Sigmoid colon (tissue), 7 donors: ENCODE measurements around the gene TTC12. TPM values are rescaled to one million over a fixed set of nuclear protein-coding genes. Genes with fewer than 3 reads are reported as not detected.

Experiments used
- DNase-seq: peaks from one replicate; pipeline ENCODE4 v3.0.0-alpha.2; 2019
- H3K27ac ChIP-seq, 4 donors: fragments of 200-600 bp; sonication (generic); one replicate each; pipeline ENCODE4 v1.5.1; 2016 to 2019; ENCODE audit warnings: mild to moderate bottlenecking in 1 of 4
- H3K27me3 ChIP-seq, 3 donors: fragments of 200-600 bp; sonication (generic); one replicate each; pipeline ENCODE4 v1.5.1; 2019; ENCODE audit warnings: mild to moderate bottlenecking in 1 of 3
- H3K36me3 ChIP-seq, 4 donors: fragments of 200-600 bp; sonication (generic); one replicate each; pipeline ENCODE4 v1.5.1; 2016 to 2019
- H3K4me1 ChIP-seq, 4 donors: fragments of 200-600 bp; sonication (generic); one replicate each; pipeline ENCODE4 v1.5.1; 2017 to 2019
- H3K4me3 ChIP-seq, 4 donors: fragments of 200-600 bp; sonication (generic); one replicate each; pipeline ENCODE4 v1.5.1; 2017 to 2019; ENCODE audit warnings: mild to moderate bottlenecking in 2 of 4, moderate library complexity in 1 of 4
- H3K9me3 ChIP-seq, 4 donors: fragments of 200-600 bp in 3 of 4; sonication (generic) in 3 of 4; one replicate each; pipeline versions ENCODE4 v1.5.1 to v1.6.1; 2013 to 2019
- EP300 ChIP-seq, 4 donors: sonication (generic); formaldehyde crosslinking; IDR thresholded peaks; one replicate each; pipeline ENCODE4 v1.6.1; 2017; ENCODE audit warnings: antibody characterized with exemption in 4 of 4
- POLR2A ChIP-seq, 2 donors: fragments of 450-650 bp; IDR thresholded peaks; one replicate each; pipeline ENCODE4 v1.6.1; 2016; ENCODE audit warnings: antibody characterized with exemption in 2 of 2, mild to moderate bottlenecking in 2 of 2, moderate library complexity in 2 of 2
- POLR2AphosphoS5 ChIP-seq, 4 donors: sonication (generic); formaldehyde crosslinking; IDR thresholded peaks; one replicate each; pipeline ENCODE4 v1.6.1; 2017; ENCODE audit warnings: antibody characterized with exemption in 4 of 4
- WGBS, 2 donors: extraction: QIAGEN DNeasy Blood & Tissue Kit; methylation state at CpG; one replicate each; pipeline ENCODE4 v1.1.7; 2013; 5-methylcytosine and 5-hydroxymethylcytosine counted together
- intact Hi-C: fragments of 100-400 bp; cut with DNase I; formaldehyde crosslinking; loops from one replicate; pipeline ENCODE4 v1.15.1; 2023
- polyA plus RNA-seq, 3 donors: library from polyadenylated mRNA; stranded (reverse); fragments of 200-250 nt; gene quantifications; one replicate each; pipeline ENCODE4 v1.2.3, GENCODE V29; 2013
- total RNA-seq, 4 donors: library from RNA; depleted of rRNA; stranded (reverse); fragments of >200 nt; gene quantifications; one replicate each; pipeline ENCODE4 v1.1.0, GENCODE V29; 2016
- TF ChIP-seq, protein P1 (sequence below), 4 experiments: fragments of 450-650 bp in 3 of 4; fragments of 200-600 bp in 1 of 4; IDR thresholded peaks; one replicate each; pipeline ENCODE4 v1.5.1; 2016 to 2019; ENCODE audit warnings: antibody characterized with exemption in 4 of 4, mild to moderate bottlenecking in 3 of 4, moderate library complexity in 2 of 4
- donor health status: healthy with polysubstance abuse.
- donor health status: Bipolar disorder and iron deficiency.
- donor health status: healthy.

TTC12 gene
- total and polyA plus RNA-seq, 7 donors: 3.6 to 22.4 (median 8.9) TPM

DNA sequence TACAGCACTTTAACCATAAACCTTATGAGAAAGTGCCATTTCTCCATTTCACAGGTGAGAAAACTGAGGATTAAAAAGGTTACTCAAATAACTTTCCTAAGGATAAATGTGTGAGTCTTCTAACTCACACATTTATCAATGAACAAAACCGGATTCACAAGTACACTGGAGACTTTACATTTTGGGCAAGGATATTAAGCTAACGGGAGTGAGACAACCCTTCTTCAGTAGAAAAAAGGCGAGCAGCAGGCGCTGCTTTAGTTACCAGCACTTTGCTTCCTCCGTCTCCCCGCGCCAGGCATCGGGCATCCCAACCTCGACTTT lies 356 bp upstream of the TTC12 start:
- peak overlapping the region; percentile 53 to 76 (median 64) for H3K4me3 ChIP-seq
- WGBS, 2 donors: 3 to 7% methylated on average over 9 of the region's 9 CpGs
- H3K36me3 ChIP-seq: peaks cover 0 to 20% (median 0%) of the 10 kb centered on the region in 4 donors
- TF ChIP-seq EP300 (IDR thresholded peaks at IDR 0.05) (no peak), POLR2A (IDR thresholded peaks at IDR 0.05) (no peak), POLR2AphosphoS5 (IDR thresholded peaks at IDR 0.05) (no peak)
- TF ChIP-seq, protein P1, sequence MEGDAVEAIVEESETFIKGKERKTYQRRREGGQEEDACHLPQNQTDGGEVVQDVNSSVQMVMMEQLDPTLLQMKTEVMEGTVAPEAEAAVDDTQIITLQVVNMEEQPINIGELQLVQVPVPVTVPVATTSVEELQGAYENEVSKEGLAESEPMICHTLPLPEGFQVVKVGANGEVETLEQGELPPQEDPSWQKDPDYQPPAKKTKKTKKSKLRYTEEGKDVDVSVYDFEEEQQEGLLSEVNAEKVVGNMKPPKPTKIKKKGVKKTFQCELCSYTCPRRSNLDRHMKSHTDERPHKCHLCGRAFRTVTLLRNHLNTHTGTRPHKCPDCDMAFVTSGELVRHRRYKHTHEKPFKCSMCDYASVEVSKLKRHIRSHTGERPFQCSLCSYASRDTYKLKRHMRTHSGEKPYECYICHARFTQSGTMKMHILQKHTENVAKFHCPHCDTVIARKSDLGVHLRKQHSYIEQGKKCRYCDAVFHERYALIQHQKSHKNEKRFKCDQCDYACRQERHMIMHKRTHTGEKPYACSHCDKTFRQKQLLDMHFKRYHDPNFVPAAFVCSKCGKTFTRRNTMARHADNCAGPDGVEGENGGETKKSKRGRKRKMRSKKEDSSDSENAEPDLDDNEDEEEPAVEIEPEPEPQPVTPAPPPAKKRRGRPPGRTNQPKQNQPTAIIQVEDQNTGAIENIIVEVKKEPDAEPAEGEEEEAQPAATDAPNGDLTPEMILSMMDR (IDR thresholded peaks at IDR 0.05): no peak
- no peaks in the 10 kb centered on the region for H3K9me3 ChIP-seq
- peaks cover 0 to 23% (median 19%) of the 10 kb centered on the region in 4 donors for H3K4me1 ChIP-seq
- intact Hi-C loops: loop anchor here (10.0 kb wide), 2 partner anchors 461 to 1089 kb away; partner anchors contain the start of genes CLDN25, PTS and ZW10
- DNase-seq: no peak
- no peaks in the 10 kb centered on the region for H3K27me3 ChIP-seq
- H3K27ac ChIP-seq: peak overlapping the region; percentile 87 to 92 (median 89)

DNA sequence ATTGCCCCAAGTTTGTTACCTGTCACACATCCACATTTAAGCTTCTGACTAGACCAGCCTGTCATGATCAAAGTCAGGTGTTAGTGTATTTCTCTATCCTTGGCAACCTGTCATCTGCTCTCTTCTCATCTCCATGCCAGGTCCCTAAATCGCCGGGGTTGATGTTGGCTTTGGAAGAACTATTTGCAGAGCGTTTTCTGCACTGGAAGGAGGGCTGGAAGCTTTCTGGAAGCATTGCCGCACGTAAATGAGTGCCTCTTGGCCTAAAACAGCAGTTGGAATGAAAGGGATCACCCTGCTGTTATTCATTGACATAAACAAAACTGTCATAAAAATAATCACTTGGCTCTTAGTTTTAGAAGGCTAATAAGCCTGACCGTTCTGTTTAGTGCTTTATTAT lies 1.4 kb downstream of the TTC12 start:
- no peaks in the 10 kb centered on the region for H3K27me3 ChIP-seq
- intact Hi-C loops: loop anchor here (10.0 kb wide), 2 partner anchors 459 to 1091 kb away; partner anchors contain the start of genes CLDN25, PTS and ZW10
- peaks cover 0 to 37% (median 0%) of the 10 kb centered on the region in 4 donors for H3K36me3 ChIP-seq
- peaks cover 0 to 23% (median 19%) of the 10 kb centered on the region in 4 donors for H3K4me1 ChIP-seq
- peak overlapping the region; percentile 87 to 92 (median 89) for H3K27ac ChIP-seq
- no peak for DNase-seq
- H3K9me3 ChIP-seq: no peaks in the 10 kb centered on the region
- WGBS, 2 donors: 69 to 72% methylated on average over 6 of the region's 6 CpGs
- peak overlapping the region in 3 of 4 donors; percentile 61 to 76 (median 67) for H3K4me3 ChIP-seq
- TF ChIP-seq POLR2A (IDR thresholded peaks at IDR 0.05): no peak
- TF ChIP-seq, protein P1 (IDR thresholded peaks at IDR 0.05): no peak
- no peak for TF ChIP-seq EP300 (IDR thresholded peaks at IDR 0.05)
- TF ChIP-seq POLR2AphosphoS5 (IDR thresholded peaks at IDR 0.05): no peak

DNA sequence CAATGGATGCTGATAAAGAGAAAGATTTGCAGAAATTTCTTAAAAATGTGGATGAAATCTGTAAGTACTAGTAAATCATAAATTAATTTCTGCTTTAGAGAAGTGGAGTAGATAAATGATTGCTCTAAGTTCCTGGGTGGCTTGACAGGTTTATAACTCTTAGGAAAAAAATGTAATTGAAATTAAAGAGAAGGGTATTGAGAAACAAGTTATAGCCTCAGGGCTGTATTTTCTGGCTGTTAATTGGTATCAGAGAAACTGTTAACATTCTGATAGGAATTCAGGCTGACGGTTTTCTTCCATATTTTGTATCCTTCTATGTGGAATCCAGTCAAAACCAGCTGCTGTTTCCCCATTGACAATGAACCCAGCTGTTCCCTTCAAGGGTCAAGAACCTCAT lies 1.9 kb downstream of the TTC12 start:
- intact Hi-C loops: loop anchor here (10.0 kb wide), 2 partner anchors 459 to 1091 kb away; partner anchors contain the start of genes CLDN25, PTS and ZW10
- peak overlapping the region; percentile 87 to 92 (median 89) for H3K27ac ChIP-seq
- TF ChIP-seq EP300 (IDR thresholded peaks at IDR 0.05): no peak
- TF ChIP-seq, protein P1 (IDR thresholded peaks at IDR 0.05): no peak
- TF ChIP-seq POLR2A (IDR thresholded peaks at IDR 0.05): no peak
- no peak for TF ChIP-seq POLR2AphosphoS5 (IDR thresholded peaks at IDR 0.05)
- peaks cover 0 to 23% (median 19%) of the 10 kb centered on the region in 4 donors for H3K4me1 ChIP-seq
- DNase-seq: no peak
- H3K9me3 ChIP-seq: no peaks in the 10 kb centered on the region
- no peak overlapping the region for H3K4me3 ChIP-seq
- 87 to 91% methylated on average over 1 of the region's 1 CpG for WGBS, 2 donors
- peaks cover 0 to 37% (median 0%) of the 10 kb centered on the region in 4 donors for H3K36me3 ChIP-seq
- H3K27me3 ChIP-seq: no peaks in the 10 kb centered on the region

DNA sequence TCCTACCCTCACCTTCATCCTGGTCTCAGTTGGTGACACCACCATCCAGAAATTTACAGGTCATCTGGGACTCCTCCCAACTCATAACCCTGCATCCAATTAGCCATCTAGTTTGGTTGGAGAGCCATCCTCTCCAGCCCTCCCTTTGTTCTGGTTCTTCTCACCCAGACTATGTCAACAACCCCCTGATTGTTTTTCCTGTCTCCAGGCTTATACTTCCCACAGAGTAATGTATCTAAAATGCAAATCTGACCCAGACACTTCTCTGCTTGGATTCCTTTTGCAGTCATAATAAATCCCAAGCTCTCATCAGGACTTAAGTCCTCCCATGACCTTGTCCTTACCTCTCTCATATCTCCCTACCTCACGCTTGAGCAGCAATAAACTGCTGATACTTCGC lies 3.0 kb downstream of the TTC12 start:
- H3K27ac ChIP-seq: no peak overlapping the region
- no peaks in the 10 kb centered on the region for H3K9me3 ChIP-seq
- H3K4me3 ChIP-seq: no peak overlapping the region
- intact Hi-C loops: loop anchor here (10.0 kb wide), 2 partner anchors 457 to 1093 kb away; partner anchors contain the start of genes CLDN25, PTS and ZW10
- peaks cover 0 to 37% (median 0%) of the 10 kb centered on the region in 4 donors for H3K36me3 ChIP-seq
- no peak for DNase-seq
- TF ChIP-seq POLR2AphosphoS5 (IDR thresholded peaks at IDR 0.05) (no peak), POLR2A (IDR thresholded peaks at IDR 0.05) (no peak)
- peaks cover 0 to 23% (median 19%) of the 10 kb centered on the region in 4 donors for H3K4me1 ChIP-seq
- H3K27me3 ChIP-seq: no peaks in the 10 kb centered on the region
- 87 to 91% methylated on average over 2 of the region's 2 CpGs for WGBS, 2 donors

DNA sequence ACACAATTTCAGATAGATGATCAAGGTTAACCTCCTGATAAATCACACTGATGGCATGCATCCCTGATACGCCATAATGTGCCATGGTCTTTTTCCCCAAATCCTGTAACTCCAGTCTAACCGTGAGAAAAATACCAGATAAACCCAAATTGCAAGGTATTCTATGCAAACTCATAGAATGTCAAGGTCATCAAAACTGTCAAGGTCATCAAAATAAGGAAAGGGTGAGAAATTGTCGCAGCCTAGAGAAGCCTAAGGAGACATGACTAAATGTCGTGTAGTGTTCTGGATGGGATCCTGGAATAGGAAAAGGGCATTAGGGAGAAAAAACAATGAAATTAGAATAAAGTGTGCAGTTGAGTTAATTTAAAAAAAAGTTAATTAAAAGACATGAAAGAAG lies 4.7 kb downstream of the TTC12 start:
- Histone ChIP-seq H3K36me3 (peaks cover 0 to 49% (median 0%) of the 10 kb centered on the region in 4 donors), H3K27me3 (no peaks in the 10 kb centered on the region), H3K9me3 (no peaks in the 10 kb centered on the region), H3K4me3 (no peak overlapping the region), H3K27ac (no peak overlapping the region), H3K4me1 (peaks cover 0 to 20% (median 14%) of the 10 kb centered on the region in 4 donors)
- intact Hi-C loops: loop anchor here (10.0 kb wide), 2 partner anchors 456 to 1094 kb away; partner anchors contain the start of genes CLDN25, PTS and ZW10
- TF ChIP-seq POLR2A (IDR thresholded peaks at IDR 0.05) (no peak), POLR2AphosphoS5 (IDR thresholded peaks at IDR 0.05) (no peak), EP300 (IDR thresholded peaks at IDR 0.05) (no peak)
- TF ChIP-seq, protein P1 (IDR thresholded peaks at IDR 0.05): no peak
- 96 to 98% methylated on average over 4 of the region's 4 CpGs for WGBS, 2 donors
- no peak for DNase-seq
